ENCODE data around the gene MTG2.
A peak's percentile ranks its signal among the peaks of the same experiment; 100 is the strongest.

Gene MTG2

GRCh38 chr20:62142252-62143080 lies 40.4 kb upstream of the MTG2 start (continued):
- TF ChIP-seq CTCF (tag by site-specific recombination; IDR thresholded peaks at IDR 0.05) (no peak), ZNF423 (tag by site-specific recombination; IDR thresholded peaks at IDR 0.05) (no peak), ZBTB11 (tag by site-specific recombination; conservative IDR thresholded peaks at IDR 0.05; ENCODE audit: low read depth) (no peak), ZNF121 (tag by site-specific recombination; IDR thresholded peaks at IDR 0.05) (no peak), ZNF521 (tag by site-specific recombination; IDR thresholded peaks at IDR 0.05) (no peak), ZNF571 (tag by site-specific recombination; IDR thresholded peaks at IDR 0.05) (no peak), ZNF670 (tag by site-specific recombination; IDR thresholded peaks at IDR 0.05; ENCODE audit: low read depth) (no peak), ZNF747 (tag by site-specific recombination; IDR thresholded peaks at IDR 0.05) (no peak), WT1 (tag by site-specific recombination; IDR thresholded peaks at IDR 0.05) (no peak), ZNF600 (tag by site-specific recombination; IDR thresholded peaks at IDR 0.05) (peak; percentile 19; the same call in 1 of the 2 replicates), ZNF843 (tag by site-specific recombination; IDR thresholded peaks at IDR 0.05) (no peak), ZNF548 (tag by site-specific recombination; IDR thresholded peaks at IDR 0.05) (no peak), ZNF335 (tag by site-specific recombination; conservative IDR thresholded peaks at IDR 0.05) (peak; percentile 59), ZNF184 (tag by site-specific recombination; IDR thresholded peaks at IDR 0.05) (no peak), ZNF10 (tag by site-specific recombination; IDR thresholded peaks at IDR 0.05) (0 out of 2 replicates have a peak, but pooled peaks have one; percentile 43), ZNF366 (tag by site-specific recombination; conservative IDR thresholded peaks at IDR 0.05) (no peak), ZFP69B (tag by site-specific recombination; IDR thresholded peaks at IDR 0.05) (no peak), ZNF174 (tag by site-specific recombination; IDR thresholded peaks at IDR 0.05) (no peak), BCL11A (tag by site-specific recombination; IDR thresholded peaks at IDR 0.05; ENCODE audit: low read depth) (no peak), ZBTB20 (tag by site-specific recombination; IDR thresholded peaks at IDR 0.05) (peak; percentile 14; the same call in 1 of the 2 replicates), ZSCAN5A (tag by site-specific recombination; IDR thresholded peaks at IDR 0.05) (no peak), ZNF837 (tag by site-specific recombination; IDR thresholded peaks at IDR 0.05) (no peak), SP7 (tag by site-specific recombination; IDR thresholded peaks at IDR 0.05) (no peak), ZNF530 (tag by site-specific recombination; IDR thresholded peaks at IDR 0.05; ENCODE audit: low read depth) (no peak), EGR2 (tag by site-specific recombination; IDR thresholded peaks at IDR 0.05; ENCODE audit: low read depth) (no peak), MYNN (tag by site-specific recombination; IDR thresholded peaks at IDR 0.05; ENCODE audit: borderline replicate concordance) (no peak), ZXDB (tag by site-specific recombination; IDR thresholded peaks at IDR 0.05) (no peak), ZNF202 (tag by site-specific recombination; IDR thresholded peaks at IDR 0.05; ENCODE audit: borderline replicate concordance) (no peak)
- TF ChIP-seq, protein P1, sequence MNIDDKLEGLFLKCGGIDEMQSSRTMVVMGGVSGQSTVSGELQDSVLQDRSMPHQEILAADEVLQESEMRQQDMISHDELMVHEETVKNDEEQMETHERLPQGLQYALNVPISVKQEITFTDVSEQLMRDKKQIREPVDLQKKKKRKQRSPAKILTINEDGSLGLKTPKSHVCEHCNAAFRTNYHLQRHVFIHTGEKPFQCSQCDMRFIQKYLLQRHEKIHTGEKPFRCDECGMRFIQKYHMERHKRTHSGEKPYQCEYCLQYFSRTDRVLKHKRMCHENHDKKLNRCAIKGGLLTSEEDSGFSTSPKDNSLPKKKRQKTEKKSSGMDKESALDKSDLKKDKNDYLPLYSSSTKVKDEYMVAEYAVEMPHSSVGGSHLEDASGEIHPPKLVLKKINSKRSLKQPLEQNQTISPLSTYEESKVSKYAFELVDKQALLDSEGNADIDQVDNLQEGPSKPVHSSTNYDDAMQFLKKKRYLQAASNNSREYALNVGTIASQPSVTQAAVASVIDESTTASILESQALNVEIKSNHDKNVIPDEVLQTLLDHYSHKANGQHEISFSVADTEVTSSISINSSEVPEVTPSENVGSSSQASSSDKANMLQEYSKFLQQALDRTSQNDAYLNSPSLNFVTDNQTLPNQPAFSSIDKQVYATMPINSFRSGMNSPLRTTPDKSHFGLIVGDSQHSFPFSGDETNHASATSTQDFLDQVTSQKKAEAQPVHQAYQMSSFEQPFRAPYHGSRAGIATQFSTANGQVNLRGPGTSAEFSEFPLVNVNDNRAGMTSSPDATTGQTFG (tag by site-specific recombination; IDR thresholded peaks at IDR 0.05; ENCODE audit: borderline replicate concordance): no peak
- TF ChIP-seq, protein P2, sequence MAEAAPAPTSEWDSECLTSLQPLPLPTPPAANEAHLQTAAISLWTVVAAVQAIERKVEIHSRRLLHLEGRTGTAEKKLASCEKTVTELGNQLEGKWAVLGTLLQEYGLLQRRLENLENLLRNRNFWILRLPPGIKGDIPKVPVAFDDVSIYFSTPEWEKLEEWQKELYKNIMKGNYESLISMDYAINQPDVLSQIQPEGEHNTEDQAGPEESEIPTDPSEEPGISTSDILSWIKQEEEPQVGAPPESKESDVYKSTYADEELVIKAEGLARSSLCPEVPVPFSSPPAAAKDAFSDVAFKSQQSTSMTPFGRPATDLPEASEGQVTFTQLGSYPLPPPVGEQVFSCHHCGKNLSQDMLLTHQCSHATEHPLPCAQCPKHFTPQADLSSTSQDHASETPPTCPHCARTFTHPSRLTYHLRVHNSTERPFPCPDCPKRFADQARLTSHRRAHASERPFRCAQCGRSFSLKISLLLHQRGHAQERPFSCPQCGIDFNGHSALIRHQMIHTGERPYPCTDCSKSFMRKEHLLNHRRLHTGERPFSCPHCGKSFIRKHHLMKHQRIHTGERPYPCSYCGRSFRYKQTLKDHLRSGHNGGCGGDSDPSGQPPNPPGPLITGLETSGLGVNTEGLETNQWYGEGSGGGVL (tag by site-specific recombination; IDR thresholded peaks at IDR 0.05): no peak
